ENCODE results near the gene AK1.
"Not testable (repeated sequence)": the region's sequence is repeated elsewhere in the genome, so short reads cannot be mapped to it uniquely, and the experiment has no call there.

Gene AK1

GRCh38 chr9:127847833-127848755, 29.4 kb downstream of the AK1 start:
- no peak for DNase-seq (ENCODE audit: low spot score)

- peak; percentile 64 for DNase-seq (ENCODE audit: low spot score)
These were observed 30.3 kb downstream of the AK1 start for GRCh38 chr9:127847178-127847510.

DNA sequence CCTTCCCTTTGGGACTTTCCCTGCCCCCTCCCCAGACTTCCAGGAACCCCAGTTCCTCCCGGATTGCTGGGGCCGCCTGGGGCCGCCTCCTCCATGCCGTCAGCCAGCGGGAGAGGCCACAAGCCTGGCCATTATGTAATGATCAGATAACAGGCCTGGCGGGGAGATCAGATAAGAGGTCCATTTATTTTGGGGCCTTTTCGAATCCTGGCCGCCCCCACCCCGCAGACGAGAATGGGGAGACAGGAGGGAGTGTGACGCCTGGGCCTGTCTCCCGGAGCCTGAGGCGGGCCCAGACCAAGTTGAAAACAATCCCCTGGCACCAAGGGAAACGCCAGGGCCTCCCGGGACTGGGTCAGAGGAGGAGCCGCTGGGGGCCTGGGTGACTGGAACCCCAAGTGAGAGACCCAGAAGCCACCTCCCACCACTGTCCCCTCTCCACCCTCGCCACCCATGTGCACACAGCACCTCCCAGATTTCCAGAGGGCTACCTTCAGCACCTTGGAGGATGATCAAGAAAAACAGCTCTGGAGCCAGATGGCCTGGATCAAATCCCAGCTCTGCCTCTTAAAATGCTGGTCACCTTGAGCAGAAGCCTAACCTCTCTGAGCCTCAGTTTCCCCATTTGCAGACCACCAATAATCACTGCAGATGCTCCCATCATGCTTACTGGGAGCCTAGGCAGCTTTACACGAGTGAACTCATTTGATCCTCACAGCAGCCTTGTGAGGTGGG, 30.9 kb downstream of the AK1 start:
- peak; percentile 40 for DNase-seq (ENCODE audit: low spot score)

DNA sequence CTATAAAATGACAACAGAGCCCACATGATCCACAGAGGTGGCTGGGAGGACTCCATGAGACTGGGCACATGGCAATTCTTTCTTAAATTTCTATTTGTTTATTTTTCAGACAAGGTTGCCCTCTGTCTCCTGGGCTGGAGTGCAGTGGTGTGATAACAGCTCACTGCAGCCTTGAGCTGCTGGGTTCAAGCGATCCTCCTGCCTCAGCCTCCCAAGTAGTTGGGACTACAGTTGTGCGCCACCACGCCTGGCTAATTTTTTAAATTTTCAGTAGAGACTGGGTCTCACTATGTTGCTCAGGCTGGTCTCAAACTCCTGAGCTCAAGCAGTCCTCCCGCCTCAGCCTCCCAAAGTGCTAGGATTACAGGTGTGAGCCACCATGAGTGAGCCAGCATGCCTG, 31.9 kb downstream of the AK1 start:
- not testable (repeated sequence) for DNase-seq (ENCODE audit: low spot score)

DNA sequence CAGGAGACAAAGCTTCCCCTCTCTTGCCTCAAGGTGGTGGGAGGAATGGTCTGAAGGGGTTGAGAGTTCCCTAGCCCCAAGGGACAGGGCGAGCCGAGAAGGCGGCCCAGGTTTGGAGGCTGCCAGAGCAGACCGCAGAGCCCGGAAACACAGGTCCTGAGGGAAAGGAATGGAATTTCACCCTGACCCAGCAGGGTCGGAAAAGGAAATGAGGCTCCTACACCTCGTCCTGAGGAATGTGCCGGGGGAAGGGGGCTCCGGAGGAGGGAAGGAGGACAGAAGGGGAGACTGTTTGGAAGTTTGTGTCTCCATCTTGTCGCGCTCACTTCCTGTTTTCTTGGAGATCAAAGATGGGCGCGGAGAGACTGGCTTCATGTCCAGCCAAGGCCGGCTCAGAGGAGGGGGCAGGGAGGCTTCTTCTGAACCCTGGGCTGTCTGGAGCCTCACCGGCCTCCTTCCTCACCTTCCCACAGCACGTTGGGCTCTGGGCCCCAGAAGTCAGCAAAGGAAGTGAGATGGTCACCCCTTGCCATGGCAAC, 32.6 kb downstream of the AK1 start:
- DNase-seq (ENCODE audit: low spot score), result no peak

DNA sequence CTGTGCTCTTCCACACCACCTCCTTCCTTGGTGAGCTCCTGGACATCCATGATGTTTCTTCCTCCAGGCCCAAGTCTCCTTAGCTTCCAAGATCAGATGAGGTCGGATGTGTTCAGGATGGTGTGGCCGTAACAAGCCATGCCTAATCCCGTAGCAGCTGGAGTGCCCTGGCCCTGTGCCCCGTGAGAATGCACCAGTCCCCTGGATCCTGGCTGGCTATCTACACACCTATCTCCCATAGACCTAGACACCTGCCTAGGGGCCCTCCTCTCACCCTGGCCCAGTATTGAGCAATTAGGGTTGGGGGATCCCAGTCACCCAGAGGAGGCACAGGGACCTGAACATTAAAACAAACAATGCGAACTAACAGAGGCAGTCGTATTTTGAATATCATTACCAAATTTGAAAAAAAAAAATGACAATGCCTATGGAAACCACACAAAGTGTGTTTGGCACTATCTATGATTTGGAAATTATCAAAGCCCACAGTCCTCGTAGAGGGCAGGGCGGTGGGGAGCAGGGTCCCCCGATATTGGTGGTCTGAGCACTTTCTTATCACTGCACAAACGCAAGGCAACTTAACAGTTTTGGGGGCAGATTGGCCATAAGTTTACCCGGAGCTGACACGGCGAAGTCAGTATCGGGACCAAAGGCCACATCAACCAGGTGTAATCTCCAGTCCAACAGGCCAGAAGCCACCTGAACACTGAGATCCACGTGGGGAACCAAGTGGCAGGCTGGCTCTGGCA, 36.2 kb downstream of the AK1 start:
- no peak for DNase-seq (ENCODE audit: low spot score)

GRCh38 chr9:127838375-127839078, 38.9 kb downstream of the AK1 start:
- no peak for DNase-seq (ENCODE audit: low spot score)

- DNase-seq (ENCODE audit: low spot score), result no peak
These were observed 40.1 kb downstream of the AK1 start for GRCh38 chr9:127837346-127837745.

DNA sequence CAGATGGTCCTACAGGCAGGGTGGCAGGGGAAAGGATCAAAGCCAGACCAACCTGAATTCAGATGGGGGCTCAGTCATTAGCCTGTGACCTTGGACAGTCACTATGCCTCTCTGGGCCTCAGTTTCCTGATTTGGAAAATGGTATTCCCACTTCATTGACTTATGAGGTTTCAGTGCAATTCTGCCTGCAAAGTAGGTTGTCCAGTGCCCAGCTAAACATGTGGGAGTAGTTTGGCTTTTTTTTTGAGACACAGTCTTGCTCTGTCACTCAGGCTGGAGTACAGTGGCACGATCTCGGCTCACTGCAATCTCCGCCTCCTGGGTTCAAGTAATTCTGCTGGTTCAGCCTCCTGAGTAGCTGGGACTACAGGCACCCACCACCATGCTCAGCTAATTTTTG, 40.9 kb downstream of the AK1 start:
- not testable (repeated sequence) for DNase-seq (ENCODE audit: low spot score)

- DNase-seq (ENCODE audit: low spot score), result no peak
These were observed 41.4 kb downstream of the AK1 start for GRCh38 chr9:127835991-127836516.

GRCh38 chr9:127833555-127833954, 43.9 kb downstream of the AK1 start:
- no peak for DNase-seq (ENCODE audit: low spot score)

DNA sequence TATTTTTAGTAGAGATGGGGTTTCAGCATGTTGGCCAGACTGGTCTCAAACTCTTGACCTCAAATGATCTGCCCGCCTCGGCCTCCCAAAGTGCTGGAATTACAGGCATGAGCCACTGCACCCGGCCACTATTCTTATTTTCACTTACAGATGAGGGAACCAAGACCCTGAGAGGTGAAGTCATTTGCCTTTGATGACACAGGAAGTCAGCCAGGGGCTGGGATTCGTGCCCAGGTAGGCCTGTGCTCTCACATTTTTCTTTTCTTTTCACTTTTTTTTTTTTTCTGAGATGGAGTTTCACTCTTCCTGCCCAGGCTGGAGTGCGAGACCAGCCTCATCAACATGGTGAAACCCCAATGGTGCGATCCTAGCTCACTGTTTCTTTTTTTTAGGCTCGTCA, 45.2 kb downstream of the AK1 start:
- DNase-seq (ENCODE audit: low spot score), result no peak

GRCh38 chr9:127829205-127829906, 48.1 kb downstream of the AK1 start:
- no peak for DNase-seq (ENCODE audit: low spot score)

- no peak for DNase-seq (ENCODE audit: low spot score)
These were observed 49.0 kb downstream of the AK1 start for GRCh38 chr9:127828262-127829031.

- no peak for DNase-seq (ENCODE audit: low spot score)
These were observed 51.1 kb downstream of the AK1 start for GRCh38 chr9:127826253-127826913.

DNA sequence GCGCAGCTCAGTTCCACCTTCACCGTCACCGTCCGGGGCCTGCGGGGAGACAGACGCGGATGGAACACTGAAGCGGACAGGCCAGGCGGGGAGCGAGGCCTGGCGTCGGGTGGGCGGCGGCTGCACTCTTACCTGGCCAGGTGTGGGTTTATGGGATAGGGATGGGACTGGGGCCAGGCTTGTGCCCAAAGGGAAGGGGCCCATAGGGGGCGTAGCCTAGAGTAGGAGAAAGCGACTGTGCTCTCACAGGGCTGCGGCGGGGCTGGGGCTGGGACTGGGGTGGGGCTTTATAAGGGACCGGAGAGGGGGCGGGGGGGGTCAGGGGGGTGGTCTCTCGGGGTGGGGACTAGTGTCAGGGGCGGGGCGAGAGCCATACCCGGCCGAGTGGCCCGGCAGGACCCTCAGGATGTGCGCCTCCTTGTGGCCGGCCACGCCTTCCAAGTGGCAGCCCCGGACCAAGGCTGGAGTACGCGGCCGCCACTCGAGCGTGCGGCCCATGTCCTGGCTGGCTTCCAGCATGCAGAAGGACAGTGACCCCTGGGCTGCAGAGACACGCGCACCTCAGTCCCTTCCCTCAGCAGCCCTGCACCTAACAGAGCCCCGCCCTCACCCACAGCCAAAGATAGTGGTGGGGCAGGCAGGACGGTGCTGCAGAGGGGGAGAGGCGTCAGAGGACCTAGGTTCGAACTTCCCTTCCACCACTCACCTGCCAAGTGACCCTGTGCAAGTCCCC, 52.0 kb downstream of the AK1 start:
- no peak for DNase-seq (ENCODE audit: low spot score)

DNA sequence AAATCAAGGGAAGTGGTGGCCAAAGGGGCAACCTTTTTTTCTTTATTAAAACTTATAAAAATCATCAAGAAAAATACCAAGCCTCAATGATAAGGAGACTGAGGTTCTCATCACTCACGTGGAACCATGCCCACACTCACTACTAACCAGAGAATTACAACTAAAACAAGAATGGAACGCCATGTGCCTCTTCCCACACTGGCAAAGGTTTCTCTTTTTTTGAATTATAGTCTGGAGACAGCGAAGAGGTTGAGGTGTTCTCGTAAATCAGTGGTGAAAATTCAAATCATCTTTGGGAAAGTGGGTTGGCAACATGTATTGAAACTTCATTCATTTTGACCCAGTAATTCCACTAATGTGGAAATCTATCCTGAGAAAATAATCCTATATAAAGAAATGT, 55.4 kb downstream of the AK1 start:
- DNase-seq (ENCODE audit: low spot score), result no peak

DNA sequence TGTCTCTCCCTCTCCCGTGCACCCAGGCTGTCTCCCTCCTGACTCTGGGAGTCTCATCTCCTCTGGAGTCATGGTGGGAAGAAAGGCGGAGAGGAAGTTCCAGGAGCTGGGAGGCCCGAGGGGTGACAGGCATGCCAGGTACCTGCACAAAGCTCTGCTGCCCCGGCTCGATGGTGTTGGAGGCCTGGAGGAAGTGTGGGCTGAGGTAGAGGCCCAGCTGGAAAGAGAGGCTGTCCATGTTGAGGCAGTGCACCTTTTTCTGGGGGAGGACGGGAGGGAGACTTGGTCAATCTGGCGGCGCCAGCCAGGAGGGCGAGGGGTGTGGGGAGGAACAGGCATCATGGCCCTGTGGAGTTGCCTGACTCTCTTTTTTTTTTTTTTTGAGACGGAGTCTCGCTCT, 58.9 kb downstream of the AK1 start:
- DNase-seq (ENCODE audit: low spot score), result no peak

All from cerebellar cortex (tissue), 1 donor.